ENCODE data around the gene SPATA20. TPM values are rescaled to one million over a fixed set of nuclear protein-coding genes. Genes with fewer than 3 reads are reported as not detected.

Gene SPATA20
- total and polyA plus RNA-seq, 2 of the 8 experiments (the other 6 are each of a cell fraction or from before 2014, with no cell fraction given), result 16.2 to 17.5 TPM

DNA sequence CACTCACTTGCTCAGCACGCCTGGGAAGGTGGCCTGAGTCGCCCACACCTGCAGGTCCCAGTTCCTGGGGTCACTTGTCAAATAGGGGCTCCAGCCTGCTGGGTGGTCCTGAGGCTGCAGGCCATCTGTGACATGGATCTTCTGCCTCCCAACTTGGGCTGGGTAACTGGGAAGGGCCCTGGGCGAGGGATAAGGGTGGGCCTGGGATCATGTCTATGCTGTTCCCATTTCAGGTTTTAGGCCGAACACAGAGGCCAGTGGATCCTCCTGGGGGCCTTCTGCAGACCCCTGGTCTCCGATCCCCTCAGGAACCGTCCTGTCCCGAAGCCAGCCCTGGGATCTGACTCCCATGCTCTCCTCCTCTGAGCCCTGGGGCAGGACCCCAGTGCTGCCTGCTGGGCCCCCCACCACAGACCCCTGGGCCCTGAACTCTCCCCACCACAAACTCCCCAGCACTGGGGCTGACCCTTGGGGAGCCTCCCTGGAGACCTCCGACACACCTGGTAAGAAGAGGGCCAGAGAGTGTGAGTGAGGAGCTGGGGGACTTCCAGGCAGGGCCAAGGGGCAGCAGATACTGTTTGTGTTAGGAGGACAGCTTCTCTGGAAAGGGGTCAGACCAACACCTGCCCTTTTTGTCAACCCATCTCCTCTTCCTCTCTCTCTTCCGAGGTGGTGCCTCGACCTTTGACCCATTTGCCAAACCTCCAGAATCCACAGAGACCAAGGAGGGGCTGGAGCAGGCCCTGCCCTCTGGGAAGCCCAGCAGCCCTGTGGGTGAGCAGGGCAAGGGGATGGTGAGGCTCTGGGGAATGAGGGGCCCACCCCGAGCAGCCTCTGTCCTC is 6.2 kb upstream of the SPATA20 start:
- Histone ChIP-seq H2BK120ac (replicated peaks; ENCODE audit: low read depth, low read length) (no peak overlapping the region), H3K27ac (ENCODE audit: low read depth, low read length) (no peak overlapping the region), H3K79me2 (ENCODE audit: control insufficient read depth in 1 of 2, insufficient read depth in 2 of 2, low read length in 2 of 2) (no peaks in the 10 kb centered on the region), H3K9me3 (ENCODE audit: insufficient read depth in 2 of 2, low read depth in 1 of 2, low read length in 1 of 2) (no peaks in the 10 kb centered on the region), H2BK5ac (ENCODE audit: low read depth, low read length) (no peak overlapping the region), H3K36me3 (ENCODE audit: control insufficient read depth in 2 of 4, insufficient read depth in 4 of 4, low read length in 3 of 4) (peaks cover 0 to 3% (median 0%) of the 10 kb centered on the region in 4 experiments; a peak in 1 of 8 replicates), H4K5ac (ENCODE audit: insufficient read length, low read depth, low read length) (no peak overlapping the region), H3K18ac (ENCODE audit: extremely low read depth, low read length) (no peak overlapping the region), H3K4ac (replicated peaks; ENCODE audit: insufficient read length, low read depth, low read length) (no peak overlapping the region), H2BK12ac (ENCODE audit: low read depth, low read length) (no peak overlapping the region), H3K14ac (ENCODE audit: insufficient read length) (no peak overlapping the region), H3K79me1 (ENCODE audit: low read depth, low read length) (no peaks in the 10 kb centered on the region; the same call in 1 of the 2 replicates), H4K91ac (replicated peaks; ENCODE audit: insufficient read length, low read length) (peak overlapping the region; percentile 10), H3K23ac (ENCODE audit: insufficient read length) (no peak overlapping the region), H3K27me3 (replicated peaks in 1 of 4; ENCODE audit: control insufficient read depth in 3 of 4, extremely low read depth in 1 of 4, insufficient read depth in 3 of 4, low read length in 3 of 4) (peaks cover 0 to 6% (median 5%) of the 10 kb centered on the region in 4 experiments; a peak in 4 of 7 replicates), H2BK20ac (ENCODE audit: low read length) (no peak overlapping the region; the same call in 1 of the 2 replicates), H2AK5ac (ENCODE audit: low read depth, low read length) (no peak overlapping the region), H4K20me1 (replicated peaks in 1 of 2; ENCODE audit: control insufficient read depth in 1 of 2, insufficient read depth in 2 of 2, low read length in 2 of 2) (peaks cover 0 to 1% of the 10 kb centered on the region in 2 experiments), H3K23me2 (ENCODE audit: low read depth, low read length) (peaks cover 5% of the 10 kb centered on the region; the same call in 1 of the 2 replicates), H3K4me1 (replicated peaks in 1 of 4; ENCODE audit: control insufficient read depth in 3 of 4, insufficient read depth in 4 of 4, low read length in 3 of 4) (peaks cover 2 to 19% (median 10%) of the 10 kb centered on the region in 4 experiments), H2AFZ (ENCODE audit: low read length) (no peak overlapping the region), H2BK15ac (ENCODE audit: low read length) (no peak overlapping the region), H3K4me2 (ENCODE audit: insufficient read depth in 1 of 2, low read depth in 2 of 2, low read length in 2 of 2) (peak overlapping the region in 1 of 2 experiments; percentile 80; a peak in 1 of 4 replicates), H3K4me3 (ENCODE audit: extremely low read depth in 1 of 4, insufficient read depth in 2 of 4, low read depth in 3 of 4, low read length in 4 of 4) (peak overlapping the region in 1 of 4 experiments; percentile 71; a peak in 2 of 8 replicates), H4K8ac (ENCODE audit: extremely low read depth, insufficient read depth, low read length) (no peak overlapping the region), H3K56ac (replicated peaks; ENCODE audit: insufficient read length, low read depth, low read length) (no peak overlapping the region), H3K9ac (replicated peaks in 1 of 4; ENCODE audit: extremely low read depth in 1 of 4, low read depth in 3 of 4, low read length in 3 of 4) (no peak overlapping the region)
- DNase-seq (ENCODE audit: low read depth in 1 of 2, low spot score in 2 of 2) (no peak), FAIRE-seq (no peak)
- POLR2A ChIA-PET (ENCODE audit: partially characterized antibody), result interaction anchor here (1.1 to 2.6 kb wide), 3 partner anchors 10 to 90 kb away, joined by 3 to 6 read pairs (median 3); no protein-coding TSS in a partner anchor
- TF ChIP-seq SIX5 (IDR thresholded peaks at IDR 0.05; ENCODE audit: low read depth, low read length), result no peak
- WGBS, 2 experiments (ENCODE audit: extremely low coverage in 1 of 2, insufficient coverage in 1 of 2, insufficient read length in 1 of 2, insufficient replicate concordance in 2 of 2, low coverage in 1 of 2, low lambda C conversion rate in 2 of 2, missing lambda C conversion rate in 1 of 2), result 85% methylated on average over 11 of the region's 11 CpGs; no CpG with 5 or more reads in 1 of the 2 experiments
- CTCF ChIA-PET (ENCODE audit: partially characterized antibody), result interaction anchor here (1.1 to 6.0 kb wide), 10 partner anchors 10 to 143 kb away, joined by 3 to 42 read pairs (median 6); partner anchors contain the start of gene LRRC59
